Mesothelial cell of epicardium (in vitro differentiated cells): Measurements from ENCODE around the gene DRGX. TPM values are rescaled to one million over a fixed set of nuclear protein-coding genes. Genes with fewer than 3 reads are reported as not detected.

Experiments used
- DNase-seq, 2 experiments: peaks; one replicate each; pipeline ENCODE4 v3.0.0; 2021; ENCODE audit warnings: low spot score in 2 of 2; ENCODE audit not compliant: unreplicated experiment in 2 of 2
- H3K27ac Mint-ChIP-seq: 2 replicates; pipeline ENCODE4 v1.8.0; 2021; ENCODE audit warnings: mixed read lengths
- H3K27me3 Mint-ChIP-seq: 2 replicates; pipeline ENCODE4 v1.8.0; 2021; ENCODE audit warnings: low read depth, mixed read lengths
- H3K36me3 Mint-ChIP-seq: 2 replicates; pipeline ENCODE4 v1.8.0; 2021; ENCODE audit warnings: mixed read lengths
- H3K4me1 Mint-ChIP-seq: 2 replicates; pipeline ENCODE4 v1.8.0; 2021; ENCODE audit warnings: mixed read lengths
- H3K4me3 Mint-ChIP-seq: 2 replicates; pipeline ENCODE4 v1.8.0; 2021; ENCODE audit warnings: mild to moderate bottlenecking, moderate library complexity, mixed read lengths
- H3K9me3 Mint-ChIP-seq: 2 replicates; pipeline ENCODE4 v1.8.0; 2021; ENCODE audit warnings: mixed read lengths
- CTCF ChIP-seq: fragments of 200-600 bp; sonication (generic); IDR thresholded peaks from one replicate; pipeline ENCODE4 v1.5.0; 2021; ENCODE audit warnings: antibody characterized with exemption; ENCODE audit not compliant: unreplicated experiment
- total RNA-seq: library from RNA; stranded (reverse); gene quantifications from 3 replicates; pipeline ENCODE4 v1.2.1, GENCODE V29; 2021

Gene DRGX
- not detected in 3 replicates for total RNA-seq

GRCh38 chr10:49395741-49396665 lies at the start of gene DRGX:
DRGX (minus strand) TSS chr10:49396089; CDS start chr10:49395440, 649 bp downstream.
- Mint-ChIP-seq H3K4me1 (peaks cover 5% of the 10 kb centered on the region), H3K4me3 (no peak within 1 kb of the TSS), H3K27ac (no peak within 1 kb of the TSS), H3K36me3 (no peaks in the 10 kb centered on the region), H3K9me3 (no peaks in the 10 kb centered on the region), H3K27me3 (peaks cover 97% of the 10 kb centered on the region)
- DNase-seq, result no peak
- TF ChIP-seq CTCF, result no peak

GRCh38 chr10:49444349-49444748 lies 48.5 kb upstream of the DRGX start:
- Mint-ChIP-seq H3K4me1 (no peaks in the 10 kb centered on the region), H3K36me3 (peaks cover 12% of the 10 kb centered on the region), H3K9me3 (peaks cover 23% of the 10 kb centered on the region), H3K4me3 (no peak overlapping the region), H3K27ac (no peak overlapping the region), H3K27me3 (no peaks in the 10 kb centered on the region)
- no peak for TF ChIP-seq CTCF
- DNase-seq, result no peak

- TF ChIP-seq CTCF, result no peak
- Mint-ChIP-seq H3K27ac (no peak overlapping the region), H3K4me3 (no peak overlapping the region), H3K36me3 (peaks cover 11% of the 10 kb centered on the region), H3K9me3 (peaks cover 16% of the 10 kb centered on the region), H3K27me3 (no peaks in the 10 kb centered on the region), H3K4me1 (no peaks in the 10 kb centered on the region)
- no peak for DNase-seq
Measured at GRCh38 chr10:49442863-49443262, 47.0 kb upstream of the DRGX start.

GRCh38 chr10:49441488-49442476 lies 45.9 kb upstream of the DRGX start:
- no peak for DNase-seq
- H3K27ac Mint-ChIP-seq, result no peak overlapping the region
- peaks cover 11% of the 10 kb centered on the region for H3K36me3 Mint-ChIP-seq
- TF ChIP-seq CTCF, result no peak
- H3K9me3 Mint-ChIP-seq, result peaks cover 11% of the 10 kb centered on the region
- H3K27me3 Mint-ChIP-seq, result no peaks in the 10 kb centered on the region
- H3K4me3 Mint-ChIP-seq, result no peak overlapping the region
- no peaks in the 10 kb centered on the region for H3K4me1 Mint-ChIP-seq

- Mint-ChIP-seq H3K27me3 (no peaks in the 10 kb centered on the region), H3K9me3 (peaks cover 29% of the 10 kb centered on the region), H3K4me1 (no peaks in the 10 kb centered on the region), H3K36me3 (peaks cover 7% of the 10 kb centered on the region), H3K4me3 (no peak overlapping the region), H3K27ac (no peak overlapping the region)
- DNase-seq, result no peak
- no peak for TF ChIP-seq CTCF
Measured at GRCh38 chr10:49435225-49435624, 39.3 kb upstream of the DRGX start.
